Naive B cell (primary cell): ENCODE measurements around the gene CCDC50. TPM values are rescaled to one million over a fixed set of nuclear protein-coding genes. Genes with fewer than 3 reads are reported as not detected.

ENCODE experiments used
- ATAC-seq, 2 donors: fragments of 150-1000 bp; cut with Tn5 transposase; 2 replicates each; pipeline ENCODE4 v1.10.0; 2021; ENCODE audit warnings: low read depth in 2 of 2, mild to moderate bottlenecking in 2 of 2, moderate library complexity in 2 of 2
- DNase-seq: peaks from one replicate; pipeline ENCODE4 v3.0.0; 2022
- H3K27ac Mint-ChIP-seq, 6 donors: one replicate each; pipeline ENCODE4 v1.8.0; 2020 to 2022; ENCODE audit warnings: mild to moderate bottlenecking in 6 of 6, mixed read lengths in 6 of 6, moderate library complexity in 5 of 6, inconsistent platforms in 2 of 6
- H3K27me3 Mint-ChIP-seq, 3 donors: one replicate each; pipeline ENCODE4 v1.8.0; 2021 to 2022; ENCODE audit warnings: mixed read lengths in 3 of 3, mild to moderate bottlenecking in 1 of 3
- H3K36me3 Mint-ChIP-seq, 2 donors: one replicate each; pipeline ENCODE4 v1.8.0; 2020 to 2022; ENCODE audit warnings: mixed read lengths in 2 of 2, inconsistent platforms in 1 of 2, mild to moderate bottlenecking in 1 of 2
- H3K4me1 Mint-ChIP-seq, 3 donors: one replicate each; pipeline ENCODE4 v1.8.0; 2020 to 2022; ENCODE audit warnings: mixed read lengths in 3 of 3, inconsistent platforms in 1 of 3, mild to moderate bottlenecking in 1 of 3, moderate library complexity in 1 of 3
- H3K4me3 Mint-ChIP-seq, 8 donors: one replicate each; pipeline ENCODE4 v1.8.0; 2020 to 2022; ENCODE audit warnings: mild to moderate bottlenecking in 8 of 8, mixed read lengths in 8 of 8, moderate library complexity in 8 of 8, inconsistent platforms in 2 of 8
- H3K9me3 Mint-ChIP-seq, 7 donors: one replicate each; pipeline ENCODE4 v1.8.0; 2020 to 2022; ENCODE audit warnings: mixed read lengths in 7 of 7, mild to moderate bottlenecking in 5 of 7, inconsistent platforms in 2 of 7, moderate library complexity in 1 of 7
- polyA plus RNA-seq, 6 donors: library from polyadenylated mRNA; unstranded; fragments of 300-500 nt; fragmentation: Illumina TruSeq; gene quantifications; one replicate each; pipeline ENCODE4 v1.2.3, GENCODE V29; 2021; ENCODE audit warnings: low read depth in 6 of 6

CCDC50 gene
- polyA plus RNA-seq, 6 donors from 2014 or later, result 40.0 to 68.7 (median 51.8) TPM

GRCh38 chr3:191401775-191402357 is 72.7 kb downstream of the CCDC50 start:
- H3K27me3 Mint-ChIP-seq, result no peaks in the 10 kb centered on the region
- H3K4me3 Mint-ChIP-seq, result no peak overlapping the region
- DNase-seq (no peak), ATAC-seq (no peak)
- no peaks in the 10 kb centered on the region for H3K9me3 Mint-ChIP-seq
- peaks cover 0 to 8% of the 10 kb centered on the region in 2 donors for H3K36me3 Mint-ChIP-seq
- no peaks in the 10 kb centered on the region for H3K4me1 Mint-ChIP-seq
- H3K27ac Mint-ChIP-seq, result peak overlapping the region in 1 of 6 donors; percentile 57

GRCh38 chr3:191409791-191410359 is 80.7 kb downstream of the CCDC50 start:
- Mint-ChIP-seq H3K36me3 (no peaks in the 10 kb centered on the region), H3K27me3 (no peaks in the 10 kb centered on the region), H3K9me3 (peaks cover 0 to 18% (median 5%) of the 10 kb centered on the region in 7 donors), H3K27ac (no peak overlapping the region), H3K4me1 (no peaks in the 10 kb centered on the region), H3K4me3 (no peak overlapping the region)
- ATAC-seq, result no peak
- no peak for DNase-seq

DNA sequence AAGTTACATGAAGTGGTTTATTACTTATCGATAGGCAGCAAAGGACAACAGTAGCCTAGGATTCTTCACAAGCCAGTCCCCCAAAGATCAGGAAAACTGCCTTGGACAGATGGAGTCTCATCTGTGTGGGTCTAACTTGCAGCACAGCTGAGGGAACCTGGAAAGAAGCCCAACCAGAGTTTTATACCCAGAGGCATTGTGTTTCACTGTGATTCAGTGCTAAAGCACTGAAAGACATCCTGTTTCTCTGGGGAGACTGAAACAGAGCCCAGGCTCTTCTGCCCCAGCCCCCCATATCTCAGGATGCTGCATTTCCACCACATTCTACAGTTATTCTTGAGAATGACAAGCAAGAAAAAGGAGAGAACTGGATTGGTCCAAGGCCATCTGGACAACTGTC is 83.6 kb downstream of the CCDC50 start:
- H3K9me3 Mint-ChIP-seq, result peaks cover 0 to 25% (median 12%) of the 10 kb centered on the region in 7 donors
- no peak overlapping the region for H3K4me3 Mint-ChIP-seq
- DNase-seq, result no peak
- H3K4me1 Mint-ChIP-seq, result peaks cover 8 to 13% (median 12%) of the 10 kb centered on the region in 3 donors
- H3K27ac Mint-ChIP-seq, result no peak overlapping the region
- H3K36me3 Mint-ChIP-seq, result no peaks in the 10 kb centered on the region
- no peak for ATAC-seq
- H3K27me3 Mint-ChIP-seq, result no peaks in the 10 kb centered on the region

- no peak overlapping the region for H3K27ac Mint-ChIP-seq
- DNase-seq, result no peak
These were observed 85.1 kb downstream of the CCDC50 start for GRCh38 chr3:191414286-191414685.

GRCh38 chr3:191414732-191415131 is 85.5 kb downstream of the CCDC50 start:
- ATAC-seq, result no peak
- Mint-ChIP-seq H3K36me3 (no peaks in the 10 kb centered on the region), H3K4me1 (peaks cover 8 to 13% (median 12%) of the 10 kb centered on the region in 3 donors), H3K27me3 (no peaks in the 10 kb centered on the region), H3K9me3 (peaks cover 0 to 20% (median 12%) of the 10 kb centered on the region in 7 donors), H3K27ac (peak overlapping the region in 1 of 6 donors; percentile 38), H3K4me3 (no peak overlapping the region)
- no peak for DNase-seq

More at GRCh38 chr3:191414286-191414685, 85.1 kb downstream of the CCDC50 start:
- H3K36me3 Mint-ChIP-seq, result no peaks in the 10 kb centered on the region
- no peak for ATAC-seq
- H3K4me3 Mint-ChIP-seq, result no peak overlapping the region
- H3K4me1 Mint-ChIP-seq, result peaks cover 8 to 13% (median 12%) of the 10 kb centered on the region in 3 donors
- H3K27me3 Mint-ChIP-seq, result no peaks in the 10 kb centered on the region
- peaks cover 0 to 25% (median 12%) of the 10 kb centered on the region in 7 donors for H3K9me3 Mint-ChIP-seq

DNA sequence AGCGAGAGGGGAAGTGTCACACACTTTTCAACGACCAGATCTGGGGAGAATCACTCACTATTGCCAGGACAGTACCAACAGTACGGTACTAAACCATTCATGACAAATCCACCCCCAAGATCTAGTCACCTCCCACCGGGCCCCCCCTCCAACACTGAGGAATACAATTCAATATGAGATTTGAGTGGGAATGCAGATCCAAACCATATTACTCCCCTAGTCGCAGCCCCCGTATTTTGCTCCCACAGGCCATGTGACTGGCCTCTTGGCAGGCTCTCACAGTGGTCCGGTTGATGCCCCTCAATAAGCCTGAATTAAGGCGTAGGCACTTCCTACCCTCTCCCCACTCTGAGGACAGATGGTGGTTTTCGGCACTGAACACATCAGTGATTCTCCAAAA is 86.4 kb downstream of the CCDC50 start:
- Mint-ChIP-seq H3K27me3 (peaks cover 0 to 8% (median 7%) of the 10 kb centered on the region in 3 donors), H3K9me3 (peaks cover 0 to 15% (median 8%) of the 10 kb centered on the region in 7 donors), H3K4me3 (peak overlapping the region in 2 of 8 donors; percentile 13 to 22), H3K27ac (peak overlapping the region in 1 of 6 donors; percentile 81), H3K4me1 (peaks cover 8 to 13% (median 12%) of the 10 kb centered on the region in 3 donors), H3K36me3 (no peaks in the 10 kb centered on the region)
- ATAC-seq, result no peak
- DNase-seq, result no peak

GRCh38 chr3:191417457-191417729 is 88.2 kb downstream of the CCDC50 start:
- ATAC-seq (no peak), DNase-seq (no peak)
- Mint-ChIP-seq H3K27ac (no peak overlapping the region), H3K4me3 (no peak overlapping the region), H3K4me1 (peaks cover 8 to 13% (median 12%) of the 10 kb centered on the region in 3 donors), H3K27me3 (peaks cover 4 to 20% (median 14%) of the 10 kb centered on the region in 3 donors), H3K9me3 (peaks cover 0 to 15% (median 8%) of the 10 kb centered on the region in 7 donors), H3K36me3 (no peaks in the 10 kb centered on the region)

DNA sequence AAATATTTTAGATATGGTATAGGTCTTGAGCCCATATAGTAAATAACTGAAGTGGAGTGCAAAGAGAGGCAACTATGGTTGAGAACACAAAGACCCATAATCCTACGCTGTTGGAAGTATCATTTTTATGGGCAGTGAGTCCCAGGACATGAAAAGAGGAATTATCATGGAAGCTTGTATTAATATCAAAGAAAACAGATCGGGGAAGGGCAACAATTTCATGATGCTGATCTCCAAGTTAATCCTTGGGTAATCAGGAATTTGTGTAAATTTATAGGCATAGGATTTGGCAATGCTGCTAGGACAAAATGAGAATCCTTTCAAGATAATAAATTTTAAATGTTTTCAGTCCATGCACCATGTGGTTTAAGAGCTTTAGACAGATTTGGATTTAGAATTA is 91.6 kb downstream of the CCDC50 start:
- peaks cover 3 to 5% (median 5%) of the 10 kb centered on the region in 3 donors for H3K4me1 Mint-ChIP-seq
- DNase-seq (no peak), ATAC-seq (no peak)
- H3K4me3 Mint-ChIP-seq, result no peak overlapping the region
- peaks cover 0 to 10% (median 3%) of the 10 kb centered on the region in 7 donors for H3K9me3 Mint-ChIP-seq
- no peak overlapping the region for H3K27ac Mint-ChIP-seq
- H3K27me3 Mint-ChIP-seq, result peaks cover 25 to 31% (median 31%) of the 10 kb centered on the region in 3 donors
- H3K36me3 Mint-ChIP-seq, result no peaks in the 10 kb centered on the region

GRCh38 chr3:191424881-191425280 is 95.7 kb downstream of the CCDC50 start:
- peaks cover 0 to 10% (median 0%) of the 10 kb centered on the region in 7 donors for H3K9me3 Mint-ChIP-seq
- ATAC-seq (no peak), DNase-seq (no peak)
- H3K27ac Mint-ChIP-seq, result peak overlapping the region in 1 of 6 donors; percentile 26
- no peaks in the 10 kb centered on the region for H3K4me1 Mint-ChIP-seq
- H3K4me3 Mint-ChIP-seq, result no peak overlapping the region
- peaks cover 26 to 40% (median 36%) of the 10 kb centered on the region in 3 donors for H3K27me3 Mint-ChIP-seq
- H3K36me3 Mint-ChIP-seq, result no peaks in the 10 kb centered on the region

- Mint-ChIP-seq H3K4me3 (no peak overlapping the region), H3K27ac (no peak overlapping the region), H3K27me3 (peaks cover 28 to 38% (median 36%) of the 10 kb centered on the region in 3 donors), H3K4me1 (no peaks in the 10 kb centered on the region), H3K36me3 (no peaks in the 10 kb centered on the region), H3K9me3 (peaks cover 0 to 10% (median 0%) of the 10 kb centered on the region in 7 donors)
- DNase-seq (no peak), ATAC-seq (no peak)
These were observed 96.1 kb downstream of the CCDC50 start for GRCh38 chr3:191425322-191425734.

DNA sequence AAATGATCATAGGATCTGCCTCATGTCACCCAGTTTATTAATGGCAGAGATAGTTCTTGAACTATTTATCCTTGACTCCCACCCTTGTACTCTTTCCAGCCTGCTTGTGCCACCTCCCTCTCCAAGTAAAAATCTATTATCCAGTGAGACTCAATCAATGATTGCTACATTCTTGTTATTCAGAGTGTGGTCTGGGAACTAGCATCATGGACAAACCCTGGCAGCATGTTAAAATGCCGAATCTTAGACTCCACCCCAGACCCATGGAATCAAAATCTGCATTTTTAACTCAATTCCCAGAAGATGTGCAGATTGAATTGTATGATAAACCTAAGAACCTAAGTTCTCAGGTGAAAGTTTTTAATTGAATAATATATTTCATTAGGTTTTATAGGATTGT is 97.1 kb downstream of the CCDC50 start:
- H3K27ac Mint-ChIP-seq, result no peak overlapping the region
- H3K4me3 Mint-ChIP-seq, result no peak overlapping the region
- no peak for DNase-seq
- peaks cover 35 to 41% (median 40%) of the 10 kb centered on the region in 3 donors for H3K27me3 Mint-ChIP-seq
- H3K36me3 Mint-ChIP-seq, result no peaks in the 10 kb centered on the region
- no peaks in the 10 kb centered on the region for H3K4me1 Mint-ChIP-seq
- no peak for ATAC-seq
- peaks cover 0 to 15% (median 0%) of the 10 kb centered on the region in 7 donors for H3K9me3 Mint-ChIP-seq

DNA sequence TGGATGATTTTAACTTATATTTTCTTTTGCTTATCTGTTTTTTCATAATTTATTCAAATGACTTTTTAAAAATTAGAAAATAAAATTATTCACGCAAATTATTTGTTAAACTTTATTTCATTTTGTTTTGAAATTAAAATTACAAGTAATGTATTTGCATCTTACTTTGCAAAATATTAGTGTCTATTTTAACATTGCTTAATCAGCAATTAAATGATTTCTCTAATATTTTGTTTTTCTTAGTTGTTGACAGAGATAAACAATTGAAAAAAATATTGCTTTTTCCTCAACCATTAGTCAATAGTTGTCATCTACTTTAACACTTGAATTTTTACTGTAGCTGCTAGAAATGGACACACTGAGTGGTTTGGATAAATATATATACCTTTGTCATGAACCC is 99.0 kb downstream of the CCDC50 start:
- no peaks in the 10 kb centered on the region for H3K36me3 Mint-ChIP-seq
- no peak for DNase-seq
- H3K27ac Mint-ChIP-seq, result no peak overlapping the region
- peaks cover 31 to 34% (median 33%) of the 10 kb centered on the region in 3 donors for H3K27me3 Mint-ChIP-seq
- peaks cover 0 to 15% (median 0%) of the 10 kb centered on the region in 7 donors for H3K9me3 Mint-ChIP-seq
- no peak overlapping the region for H3K4me3 Mint-ChIP-seq
- no peak for ATAC-seq
- no peaks in the 10 kb centered on the region for H3K4me1 Mint-ChIP-seq

DNA sequence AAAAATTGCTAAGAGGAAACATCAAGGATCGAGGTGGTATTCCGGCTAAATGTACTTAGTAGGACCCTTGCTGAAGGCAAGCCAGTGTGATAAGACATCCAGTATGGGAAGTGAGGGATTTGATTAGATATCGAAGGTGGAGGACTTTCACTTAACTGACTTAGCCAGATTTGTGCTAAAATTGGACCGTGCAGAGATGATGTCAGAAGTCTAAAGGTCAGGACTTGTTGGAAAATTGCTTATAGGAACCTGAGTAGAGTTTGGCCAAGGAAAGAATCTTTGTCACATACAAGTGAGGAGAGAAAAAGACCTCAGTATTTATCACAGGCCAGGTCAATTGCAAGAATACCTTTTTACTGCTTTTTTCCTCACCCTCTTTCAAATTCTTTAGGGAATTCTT is 100.9 kb downstream of the CCDC50 start:
- ATAC-seq, result no peak
- Mint-ChIP-seq H3K4me3 (no peak overlapping the region), H3K4me1 (no peaks in the 10 kb centered on the region), H3K27me3 (peaks cover 19 to 22% (median 19%) of the 10 kb centered on the region in 3 donors), H3K36me3 (no peaks in the 10 kb centered on the region), H3K9me3 (peaks cover 0 to 8% (median 0%) of the 10 kb centered on the region in 7 donors), H3K27ac (no peak overlapping the region)
- no peak for DNase-seq

DNA sequence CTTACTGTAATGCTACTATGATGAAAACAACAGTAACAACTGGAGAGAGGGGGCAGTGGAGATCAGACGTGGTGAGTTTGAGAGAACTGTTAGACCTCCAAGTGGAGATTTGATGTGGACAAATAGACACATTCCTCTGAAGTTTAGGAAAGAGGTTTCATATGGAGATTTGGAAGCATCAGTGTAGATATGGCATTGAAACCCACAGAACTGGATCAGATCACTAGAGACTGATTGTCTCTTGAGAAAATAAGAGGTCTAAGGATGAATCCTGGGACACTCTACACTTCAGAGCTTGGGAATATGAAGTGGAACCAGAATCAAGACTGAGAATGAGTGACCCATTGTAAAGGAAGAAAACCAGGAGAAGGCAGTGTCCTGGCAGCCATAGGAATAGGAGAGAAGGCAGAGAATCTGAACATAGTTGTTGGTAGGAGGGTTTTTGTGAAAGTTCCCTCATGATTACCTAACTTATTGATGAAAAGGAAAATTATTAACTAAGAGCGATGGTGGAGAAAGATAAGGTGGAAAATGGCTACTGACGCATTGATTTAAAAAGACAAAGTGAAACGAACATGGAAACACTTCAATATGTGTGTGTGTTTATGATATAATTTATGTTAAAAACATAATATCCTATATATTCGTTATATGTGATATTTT is 102.1 kb downstream of the CCDC50 start:
- Mint-ChIP-seq H3K27me3 (peaks cover 17 to 21% (median 17%) of the 10 kb centered on the region in 3 donors), H3K27ac (no peak overlapping the region), H3K36me3 (no peaks in the 10 kb centered on the region), H3K4me1 (peaks cover 0 to 7% (median 3%) of the 10 kb centered on the region in 3 donors), H3K4me3 (no peak overlapping the region), H3K9me3 (peaks cover 0 to 8% (median 0%) of the 10 kb centered on the region in 7 donors)
- ATAC-seq (no peak), DNase-seq (no peak)
